Sciatic nerve (tissue), 2 donors: Measurements from ENCODE around the gene FILIP1L. TPM values are rescaled to one million over a fixed set of nuclear protein-coding genes. Genes with fewer than 3 reads are reported as not detected.
"Not testable (repeated sequence)": the region's sequence is repeated elsewhere in the genome, so short reads cannot be mapped to it uniquely, and the experiment has no call there.

Experiments
- ATAC-seq: fragments of 200-7000 bp; cut with Tn5 transposase; one replicate; pipeline ENCODE4 v1.9.1; 2020; ENCODE audit warnings: mild to moderate bottlenecking, moderate library complexity
- DNase-seq: peaks from one replicate; pipeline ENCODE4 v3.0.0-alpha.2; 2020; ENCODE audit warnings: low spot score
- intact Hi-C: fragments of 100-400 bp; cut with DNase I; formaldehyde crosslinking; loops from one replicate; pipeline ENCODE4 v1.14.2; 2022
- total RNA-seq: library from RNA; stranded (reverse); fragmentation: NEBNext Ultra II Directional; extraction: Animal tissue kit (Norgen Biotek cat#: 25700); gene quantifications from one replicate; pipeline ENCODE4 v1.2.1, GENCODE V29; 2021
- donor health status: DM: no; HTN: no; CAD: no.
- donor health status: DM: no; HTN: no; CAD: no.

The FILIP1L gene
- total RNA-seq, 1 donor from 2014 or later, result 36.2 TPM

DNA sequence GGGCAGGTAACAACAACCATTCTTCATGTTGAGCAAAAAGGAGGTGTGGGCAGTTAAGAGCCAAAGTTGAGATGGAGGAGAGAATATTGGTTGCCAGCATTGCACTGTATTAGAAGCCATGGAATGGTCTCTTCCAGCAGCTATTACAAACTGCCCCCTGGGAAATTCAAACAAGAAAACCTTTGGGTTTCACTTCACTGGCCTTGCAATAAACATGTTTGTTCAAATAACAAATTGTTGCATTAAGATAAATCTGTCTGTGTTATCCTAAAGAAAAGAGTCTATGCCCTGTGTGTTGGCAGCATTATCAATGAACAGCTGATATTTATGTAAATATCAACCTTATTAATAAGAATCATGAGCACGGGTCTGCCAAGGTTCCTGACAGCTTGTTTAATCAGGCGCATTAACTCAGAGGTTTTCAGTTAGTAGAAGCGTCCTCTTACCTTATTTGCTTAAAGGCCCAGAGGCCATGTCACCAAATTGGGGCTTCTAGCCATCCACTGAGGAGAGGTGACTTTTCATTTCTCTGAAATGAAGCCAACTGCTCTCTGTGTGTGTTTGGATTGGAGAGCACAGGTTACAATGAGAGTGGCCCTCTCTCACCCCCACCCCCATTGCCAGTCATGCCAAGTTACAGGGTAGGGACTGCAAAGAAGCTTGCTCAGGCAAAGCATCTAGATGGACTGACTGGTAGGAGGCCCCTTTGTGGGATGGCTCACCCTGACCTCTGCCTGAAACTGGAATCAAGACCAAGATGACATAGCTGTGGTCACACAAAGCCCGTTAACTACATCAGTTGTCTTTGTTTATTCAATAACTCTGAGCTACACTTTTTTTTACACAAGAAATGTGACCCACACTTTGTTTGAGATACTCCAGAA, 10.5 kb downstream of the FILIP1L start:
- intact Hi-C loops, result no loop called here
- DNase-seq (no peak), ATAC-seq (peak; percentile 66)

DNA sequence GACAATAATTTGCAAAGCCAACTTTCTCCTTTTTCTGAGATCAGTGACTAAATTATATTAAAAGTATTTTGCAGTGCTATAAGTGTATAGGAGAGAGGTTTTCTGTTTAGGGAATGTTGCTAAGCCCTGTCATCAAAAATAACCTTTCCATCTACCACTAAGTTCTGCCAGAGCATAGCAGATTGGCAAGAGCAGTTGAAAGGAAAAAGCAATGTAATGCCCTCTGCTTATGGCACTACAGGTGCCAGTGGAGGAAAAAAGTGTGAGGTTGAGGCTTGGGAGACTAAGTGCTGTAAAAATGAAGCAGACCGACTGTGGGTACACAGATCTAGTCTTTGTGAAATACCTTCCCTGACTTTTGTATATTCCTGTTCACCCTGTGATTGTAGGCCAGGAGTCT, 11.5 kb downstream of the FILIP1L start:
- no peak for ATAC-seq
- intact Hi-C loops, result no loop called here
- no peak for DNase-seq

DNA sequence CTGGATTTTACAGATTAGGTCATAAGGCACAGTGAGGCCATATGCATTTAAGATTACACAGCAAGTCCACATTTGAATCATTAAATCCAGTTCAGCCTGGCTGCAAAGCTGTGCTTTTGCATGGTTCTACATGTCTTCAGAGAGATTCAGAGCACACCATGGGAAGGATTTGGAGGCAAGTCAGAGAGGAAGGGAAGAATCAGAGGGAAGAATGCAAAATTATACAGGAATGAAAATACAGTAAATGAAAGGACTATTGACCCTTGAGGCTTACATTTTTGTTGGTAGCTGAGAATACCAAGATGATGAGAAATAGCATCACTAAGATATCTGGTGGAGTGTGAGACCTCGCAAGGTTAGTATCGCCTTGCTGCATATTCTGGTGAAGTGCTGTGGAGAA, 13.9 kb downstream of the FILIP1L start:
- DNase-seq (no peak), ATAC-seq (no peak)
- intact Hi-C loops, result no loop called here

DNA sequence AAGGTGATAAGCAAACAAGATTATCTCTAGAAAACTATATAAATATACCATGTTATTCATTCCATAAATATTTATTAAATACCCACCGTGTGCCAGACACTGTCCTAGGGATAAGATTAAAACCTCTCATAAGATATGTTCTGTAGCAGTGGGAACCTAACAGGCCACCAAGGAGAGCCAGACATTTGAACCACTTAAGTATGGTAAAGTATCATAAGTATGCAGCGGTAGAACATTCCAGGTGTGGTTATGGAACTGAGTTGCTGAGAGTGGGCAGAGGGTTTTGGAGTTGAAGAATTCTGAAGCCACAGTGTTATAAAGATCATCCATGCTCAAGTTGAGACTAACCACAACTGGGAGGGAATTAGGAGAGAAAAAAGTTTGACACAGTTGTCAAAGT, 14.7 kb downstream of the FILIP1L start:
- DNase-seq (no peak), ATAC-seq (no peak)
- intact Hi-C loops, result no loop called here

DNA sequence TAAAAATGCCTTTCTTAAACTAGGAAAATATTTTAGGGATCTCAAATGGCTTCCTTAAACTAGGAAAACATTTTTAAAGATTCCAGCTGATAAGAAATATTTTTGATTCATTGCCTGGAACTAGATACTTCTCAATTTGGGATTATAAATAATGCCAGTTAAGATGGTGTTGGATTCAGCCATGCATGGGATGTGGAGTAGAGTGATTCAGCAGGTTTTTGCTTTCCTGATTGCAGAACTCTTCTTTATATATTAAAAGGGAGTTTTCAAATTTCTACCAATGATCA, 15.6 kb downstream of the FILIP1L start:
- DNase-seq (no peak), ATAC-seq (no peak)
- intact Hi-C loops, result no loop called here

DNA sequence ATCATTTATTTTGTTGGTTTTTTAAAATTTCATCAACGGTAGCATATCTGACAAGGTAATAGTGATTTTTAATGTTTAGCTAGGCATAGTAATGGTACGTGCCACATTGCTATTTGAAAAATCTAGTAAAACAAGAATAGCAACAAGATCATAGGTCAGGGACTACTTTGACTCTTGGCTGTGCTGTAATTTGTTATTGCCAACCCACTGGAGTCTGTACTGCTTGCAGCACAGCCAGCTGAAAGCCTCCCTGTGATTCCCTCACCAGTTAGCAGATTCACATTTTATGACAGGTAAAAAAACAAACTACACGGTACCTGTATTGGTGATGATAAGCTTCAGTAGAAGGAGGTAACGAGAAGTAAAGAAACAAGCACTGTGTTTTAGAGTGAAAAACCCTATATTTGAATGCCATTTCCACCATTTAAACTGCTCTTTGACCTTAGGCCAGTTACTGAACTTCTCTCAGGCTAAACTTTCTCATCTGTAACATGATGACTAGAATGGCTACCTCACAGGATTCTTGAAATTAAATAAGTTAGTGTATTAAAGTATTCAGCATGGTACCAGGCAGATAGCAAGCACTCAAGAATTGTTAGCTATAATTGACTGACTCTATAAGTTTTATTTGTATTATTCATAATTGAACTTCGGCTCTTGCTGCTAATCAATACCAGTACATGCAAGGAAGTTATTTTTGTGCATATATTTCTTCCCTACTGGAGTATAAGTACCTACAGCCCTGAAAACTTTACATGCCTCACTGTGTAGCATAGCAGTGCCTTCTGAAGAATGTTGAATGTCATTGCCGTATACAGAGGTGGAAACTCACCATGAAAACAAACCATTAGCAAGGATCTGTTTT, 16.1 kb downstream of the FILIP1L start:
- DNase-seq, result no peak
- ATAC-seq, result peak; percentile 88
- intact Hi-C loops, result no loop called here

DNA sequence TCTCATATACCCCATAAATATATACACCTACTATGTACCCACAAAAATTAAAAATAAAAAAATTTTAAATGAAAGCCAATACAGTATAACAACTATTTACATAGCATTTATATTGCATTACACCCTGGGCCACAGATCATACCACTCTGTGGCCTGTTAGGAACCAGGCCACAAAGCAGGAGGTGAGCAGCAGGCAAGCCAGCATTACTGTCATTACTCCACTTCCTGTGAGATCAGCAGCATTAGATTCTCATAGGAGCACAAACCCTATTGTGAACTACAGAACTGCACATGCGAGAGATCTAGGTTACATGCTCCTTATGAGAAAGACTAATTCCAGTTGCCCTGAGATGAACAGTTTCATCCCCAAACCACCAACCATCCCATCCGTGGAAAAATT, 17.4 kb downstream of the FILIP1L start:
- ATAC-seq (no peak), DNase-seq (no peak)
- intact Hi-C loops, result no loop called here

DNA sequence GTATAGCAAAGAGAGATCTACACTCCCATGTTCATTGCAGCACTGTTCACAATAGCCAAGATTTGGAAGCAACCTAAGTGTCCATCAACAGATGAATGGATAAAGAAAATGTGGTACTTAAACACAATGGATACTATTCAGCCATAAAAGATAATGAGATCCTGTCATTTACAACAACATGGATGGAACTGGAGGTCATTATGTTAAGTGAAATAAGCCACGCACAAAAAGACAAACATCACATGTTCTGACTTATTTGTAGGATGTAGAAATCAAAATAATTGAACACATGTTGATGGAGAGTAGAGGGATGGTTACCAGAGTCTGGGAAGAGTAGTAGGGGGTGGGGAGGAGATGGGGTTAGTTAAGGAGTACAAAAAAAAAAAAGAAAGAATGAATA, 18.0 kb downstream of the FILIP1L start:
- DNase-seq, intact Hi-C loops, ATAC-seq: not testable (repeated sequence)

DNA sequence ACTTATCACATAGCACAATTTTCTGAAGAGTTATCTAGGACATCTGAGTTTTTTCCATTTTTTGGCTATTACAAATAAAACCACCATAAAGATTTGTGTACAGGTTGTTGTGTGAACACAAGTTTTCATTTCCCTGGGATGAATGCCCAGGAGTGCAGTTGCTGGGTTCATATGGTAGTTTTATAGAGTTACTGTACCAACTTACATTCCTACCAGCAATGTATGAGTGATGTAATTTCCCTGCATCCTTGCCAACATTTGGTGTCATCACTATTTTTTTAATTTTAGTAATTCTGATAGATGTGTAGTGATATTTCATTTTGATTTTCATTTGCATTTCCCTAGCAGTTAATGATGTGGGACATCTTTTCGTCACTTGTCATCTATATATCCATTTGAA, 20.5 kb downstream of the FILIP1L start:
- ATAC-seq (no peak), DNase-seq (no peak)
- intact Hi-C loops, result no loop called here

DNA sequence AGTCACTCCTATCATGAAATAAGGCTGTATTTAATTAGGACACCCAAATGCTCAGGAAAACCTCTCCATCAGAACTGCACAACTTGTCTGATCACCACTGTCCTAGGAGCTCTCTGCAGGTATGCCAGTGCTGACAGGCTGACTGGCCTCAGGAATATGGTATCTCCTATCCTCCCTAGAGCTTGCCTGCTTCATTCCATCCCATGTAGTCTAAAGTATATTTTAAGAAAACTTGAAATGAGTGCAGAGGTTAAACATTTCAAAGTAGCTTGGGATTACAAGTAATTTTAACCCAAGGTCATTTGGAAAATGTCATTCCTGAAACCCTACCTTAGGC, 23.7 kb downstream of the FILIP1L start:
- ATAC-seq (no peak), DNase-seq (no peak)
- intact Hi-C loops, result no loop called here

DNA sequence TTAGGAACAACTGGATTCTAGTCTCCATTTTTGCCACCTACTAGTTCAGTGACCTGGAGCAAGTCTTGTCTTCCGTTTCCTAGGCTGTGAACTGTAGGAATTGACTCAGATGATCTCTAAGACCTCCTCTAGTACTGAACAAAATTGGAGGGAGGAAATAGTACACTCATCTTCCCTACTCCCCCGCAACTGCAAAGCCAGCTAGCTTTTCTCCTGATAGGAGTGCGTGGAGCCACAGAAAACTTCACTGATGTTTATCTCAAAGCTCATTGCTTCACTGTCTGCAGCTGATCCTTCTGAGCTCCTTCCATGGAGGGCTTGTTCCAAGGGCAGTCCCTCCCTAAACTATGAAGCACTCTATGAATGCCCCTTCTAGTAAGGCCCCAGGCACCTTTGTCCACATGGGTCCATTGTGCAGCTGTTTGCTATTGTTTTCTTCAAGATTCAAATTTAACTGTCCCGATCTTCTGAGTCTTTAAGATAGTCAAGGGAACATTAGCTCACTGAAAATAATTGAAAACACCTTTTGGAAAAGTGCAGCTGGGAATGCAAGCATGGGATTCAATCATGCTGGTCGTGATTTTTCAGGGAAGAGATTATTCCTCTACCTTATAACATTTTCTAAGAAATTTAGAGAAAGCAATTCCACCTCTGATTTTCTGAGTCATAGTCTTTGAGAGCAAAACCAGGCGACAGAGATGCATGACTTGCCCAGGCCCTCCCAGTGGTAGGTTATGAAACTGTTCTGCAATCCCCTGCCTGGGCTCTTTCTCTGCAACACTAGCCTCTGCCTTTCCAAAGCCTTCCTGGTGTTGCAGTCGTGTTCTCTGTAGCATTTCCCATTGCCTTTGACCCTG, 24.3 kb downstream of the FILIP1L start:
- intact Hi-C loops, result no loop called here
- DNase-seq, result no peak

DNA sequence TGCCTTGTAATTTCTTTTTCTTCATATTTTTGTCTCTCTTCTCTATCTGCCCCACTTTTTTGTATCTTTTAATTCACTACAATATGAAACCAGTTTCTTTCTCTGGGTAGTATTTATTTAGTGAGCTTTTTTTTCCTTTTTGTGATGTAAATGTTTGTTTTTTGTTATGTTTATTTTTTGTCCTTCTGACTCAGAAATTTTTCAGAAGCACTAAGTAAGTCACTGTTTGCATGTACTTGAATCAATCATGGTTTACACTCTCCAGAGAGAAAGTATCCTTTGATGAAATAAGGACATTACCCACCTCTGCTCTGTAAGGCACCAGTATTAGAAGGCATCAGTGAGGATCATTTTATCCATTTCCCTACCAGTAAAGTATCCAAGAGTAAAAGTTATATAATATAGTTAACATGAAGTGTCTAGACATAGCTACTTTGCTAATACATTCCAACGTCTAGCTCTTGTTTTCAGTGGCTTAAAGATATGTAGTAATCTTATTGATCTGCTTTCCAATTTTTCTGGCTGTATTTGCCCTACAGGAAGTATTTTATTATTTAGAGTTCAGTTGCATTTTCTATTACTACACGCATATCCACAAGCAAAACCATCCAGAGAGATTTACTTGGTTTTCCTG, 25.4 kb downstream of the FILIP1L start:
- DNase-seq (no peak), ATAC-seq (no peak)
- intact Hi-C loops, result no loop called here

More for the DNA sequence above, 24.3 kb downstream of the FILIP1L start:
- peak; percentile 55 for ATAC-seq

DNA sequence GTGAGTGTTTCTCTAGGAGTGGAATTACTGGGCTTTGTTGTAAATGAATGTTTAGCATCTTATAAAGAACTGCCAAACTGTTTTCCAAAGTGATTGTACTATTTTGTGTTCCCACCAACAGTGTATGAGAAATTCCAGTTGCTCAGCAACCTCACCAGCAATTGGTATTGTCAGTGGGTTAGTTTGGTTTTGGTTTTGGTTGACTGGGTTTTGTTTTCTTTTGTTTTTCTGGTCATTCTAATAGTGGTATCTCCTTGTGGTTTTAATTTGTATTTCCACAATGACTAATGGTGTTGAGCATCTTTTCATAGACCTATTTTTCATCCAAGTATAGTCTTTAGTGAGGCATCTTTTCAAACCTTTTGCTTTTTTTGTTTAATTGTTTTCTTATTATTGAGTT, 27.1 kb downstream of the FILIP1L start:
- ATAC-seq (no peak), DNase-seq (no peak)
- intact Hi-C loops, result no loop called here

DNA sequence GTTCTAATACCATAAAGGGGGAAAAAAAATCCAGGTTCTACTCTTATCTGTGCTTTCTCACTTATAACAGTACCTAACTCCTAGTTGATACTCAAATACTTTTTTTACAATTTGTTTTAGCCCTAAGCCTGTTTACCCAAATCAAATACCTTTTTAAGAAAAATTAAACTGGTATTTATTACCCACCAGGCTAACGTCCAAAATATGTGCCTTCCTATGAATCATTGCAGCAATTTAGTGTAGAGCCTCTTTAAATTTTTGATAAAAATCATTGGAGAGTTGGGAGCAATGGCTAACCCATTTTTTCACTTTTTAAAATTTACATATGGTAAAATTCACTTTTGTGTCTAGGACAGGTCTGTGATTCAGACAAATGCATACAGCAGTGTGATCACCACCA, 27.9 kb downstream of the FILIP1L start:
- no peak for DNase-seq
- no peak for ATAC-seq

DNA sequence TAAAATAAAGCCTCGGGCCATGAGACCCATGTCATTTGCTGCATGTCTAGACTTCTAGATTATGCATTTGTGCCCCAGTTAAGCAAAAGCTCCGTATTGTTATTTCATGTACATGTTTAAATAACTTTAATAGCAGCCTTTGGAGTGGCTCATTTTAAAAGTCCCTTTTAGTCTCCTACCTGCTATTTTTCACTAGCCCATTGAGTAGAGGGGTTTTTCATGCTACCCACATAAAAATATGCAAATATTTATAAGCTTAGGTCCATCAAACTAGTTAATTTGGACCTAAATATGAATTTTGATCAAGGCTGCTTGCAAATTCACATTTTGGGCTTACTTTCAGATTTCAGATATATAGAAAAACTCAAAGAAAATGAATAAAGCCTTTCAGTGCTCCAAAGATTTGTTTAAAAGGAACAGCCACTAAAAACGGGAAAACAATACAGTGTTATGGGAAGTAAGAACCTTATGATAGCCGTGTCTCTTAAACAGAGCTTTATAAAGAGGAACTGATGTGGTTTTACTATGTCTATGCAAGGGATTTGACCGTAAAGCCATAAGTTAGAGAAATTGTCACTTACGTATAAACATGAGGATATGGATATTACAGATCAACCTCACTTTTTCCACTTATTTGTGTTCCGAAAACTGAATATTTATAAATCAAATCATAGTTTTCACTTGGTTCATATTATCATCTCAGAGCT, 30.0 kb downstream of the FILIP1L start:
- intact Hi-C loops, result no loop called here
- peak; percentile 53 for ATAC-seq
- DNase-seq, result no peak

More for the DNA sequence above, 27.9 kb downstream of the FILIP1L start:
- intact Hi-C loops, result no loop called here

DNA sequence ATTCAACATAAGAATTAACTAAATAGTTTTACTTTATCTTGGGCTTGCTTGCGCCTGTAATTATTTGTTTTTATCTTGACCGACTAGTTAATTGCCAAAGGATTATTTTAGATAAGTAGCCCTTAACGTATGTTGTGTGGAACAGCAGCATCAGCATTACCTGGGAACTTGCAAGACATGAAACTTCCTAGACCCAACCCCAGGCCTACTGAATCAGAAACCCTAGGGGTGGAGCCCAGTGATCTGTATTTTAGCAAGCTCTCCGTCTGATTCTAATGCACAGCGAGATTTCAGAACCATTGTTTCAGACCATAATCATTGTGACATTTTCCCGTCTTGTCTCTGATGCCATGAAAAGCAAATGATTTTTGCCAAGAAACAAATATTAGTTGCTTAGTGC, 31.1 kb downstream of the FILIP1L start:
- no peak for ATAC-seq
- intact Hi-C loops, result no loop called here
- DNase-seq, result no peak

DNA sequence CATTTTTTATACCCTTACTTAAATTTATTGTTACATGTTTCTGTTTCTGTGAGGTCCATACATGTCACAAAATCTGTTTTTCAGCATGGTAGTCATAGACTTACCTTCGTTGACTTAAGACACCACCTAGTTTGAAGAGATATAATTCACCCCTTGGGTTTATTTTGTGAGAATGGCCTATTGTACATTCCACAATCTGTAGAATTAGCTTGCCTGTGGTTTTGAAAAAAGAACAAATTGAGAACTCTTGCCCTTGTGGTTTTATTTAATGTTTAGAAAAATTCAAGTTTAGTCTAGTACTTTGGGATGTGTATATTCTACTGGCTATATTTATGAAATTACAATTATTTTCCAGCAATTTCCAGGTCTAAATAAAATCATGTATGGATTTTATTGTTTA, 31.6 kb downstream of the FILIP1L start:
- DNase-seq (no peak), ATAC-seq (no peak)
- intact Hi-C loops, result no loop called here

DNA sequence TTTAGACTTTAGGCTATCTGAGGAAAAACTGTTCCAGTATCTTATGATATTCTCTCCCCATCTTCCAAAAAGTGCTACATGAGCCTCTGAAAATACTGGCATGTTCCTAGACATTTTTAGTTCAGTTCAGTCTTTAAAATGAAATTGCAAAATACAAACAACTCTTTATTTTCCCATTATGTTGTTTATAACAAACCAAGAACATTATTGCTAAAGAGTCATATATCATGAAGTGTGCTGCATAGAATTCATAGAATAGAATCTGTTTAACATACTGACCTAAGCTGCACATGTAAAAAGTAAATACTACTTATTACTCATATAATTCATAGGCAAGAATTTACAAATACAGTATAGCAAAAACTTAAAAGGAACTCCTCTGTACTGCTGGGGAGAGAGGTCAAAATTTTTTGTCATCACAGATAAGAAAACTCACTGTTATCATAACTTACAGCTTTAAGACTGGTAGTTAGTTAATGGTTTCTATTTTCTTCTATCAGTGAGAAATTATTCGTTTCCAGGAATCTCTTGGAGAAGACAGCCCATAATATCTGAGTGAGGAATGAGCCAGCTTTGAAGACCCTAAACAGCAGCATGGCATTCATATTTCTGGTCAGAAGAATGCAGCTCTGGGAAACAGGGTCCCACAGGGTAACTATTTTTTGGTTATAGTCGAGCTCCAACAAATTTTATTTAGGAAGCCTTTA, 32.2 kb downstream of the FILIP1L start:
- DNase-seq (no peak), ATAC-seq (no peak)
- intact Hi-C loops, result no loop called here
